H9 (cell line): ENCODE results near the gene PRDX3. TPM values are rescaled to one million over a fixed set of nuclear protein-coding genes. Genes with fewer than 3 reads are reported as not detected.

Experiments used
- DNase-seq: peaks from one replicate; pipeline ENCODE4 v3.0.0-alpha.2; 2017
- H2AFZ ChIP-seq: one replicate; pipeline ENCODE4 v1.6.1; 2013; ENCODE audit warnings: mild to moderate bottlenecking, low read length, control low read depth, moderate library complexity
- H2AK5ac ChIP-seq: 2 replicates; pipeline ENCODE4 v1.6.1; 2013; ENCODE audit warnings: low read length, control low read depth, mixed read lengths; ENCODE audit not compliant: insufficient read length
- H2BK120ac ChIP-seq: one replicate; pipeline ENCODE4 v1.6.1; 2013; ENCODE audit warnings: low read depth, mild to moderate bottlenecking, low read length, control low read depth, inconsistent platforms; ENCODE audit not compliant: poor library complexity, severe bottlenecking
- H2BK12ac ChIP-seq: 2 replicates; pipeline ENCODE4 v1.6.1; 2013; ENCODE audit warnings: low read length, control low read depth, mixed read lengths, low read depth; ENCODE audit not compliant: insufficient read length
- H2BK15ac ChIP-seq: 2 replicates; pipeline ENCODE4 v1.6.1; 2013; ENCODE audit warnings: low read depth, low read length, control low read depth
- H2BK20ac ChIP-seq: one replicate; pipeline ENCODE4 v1.6.1; 2013; ENCODE audit warnings: low read depth, mild to moderate bottlenecking, low read length, control low read depth, inconsistent platforms; ENCODE audit not compliant: poor library complexity, severe bottlenecking
- H2BK5ac ChIP-seq: 2 replicates; pipeline ENCODE4 v1.6.1; 2013; ENCODE audit warnings: low read length, control low read depth, mixed read lengths; ENCODE audit not compliant: insufficient read length
- H3K14ac ChIP-seq: 2 replicates; pipeline ENCODE4 v1.6.1; 2013; ENCODE audit warnings: low read length, control low read depth; ENCODE audit not compliant: insufficient read depth
- H3K18ac ChIP-seq: 2 replicates; pipeline ENCODE4 v1.6.1; 2013; ENCODE audit warnings: low read depth, mild to moderate bottlenecking, mixed read lengths, low read length, control low read depth; ENCODE audit not compliant: insufficient read length
- H3K23ac ChIP-seq: 2 replicates; pipeline ENCODE4 v1.6.1; 2013; ENCODE audit warnings: low read length, control low read depth, mixed read lengths, low read depth; ENCODE audit not compliant: insufficient read length
- H3K23me2 ChIP-seq: 2 replicates; pipeline ENCODE4 v1.6.1; 2013; ENCODE audit warnings: low read depth, mild to moderate bottlenecking, mixed read lengths, low read length, control low read depth; ENCODE audit not compliant: insufficient read length, poor library complexity, severe bottlenecking
- H3K27ac ChIP-seq: 2 replicates; pipeline ENCODE4 v1.5.1; 2013; ENCODE audit warnings: low read length, control low read depth, mixed read lengths, low read depth; ENCODE audit not compliant: insufficient read length
- H3K27me3 ChIP-seq: 2 replicates; pipeline ENCODE4 v1.6.1; 2013; ENCODE audit warnings: low read length, control low read depth, inconsistent platforms; ENCODE audit not compliant: insufficient read depth
- H3K4ac ChIP-seq: 2 replicates; pipeline ENCODE4 v1.6.1; 2013; ENCODE audit warnings: low read depth, mild to moderate bottlenecking, control low read depth, inconsistent platforms, low read length, moderate library complexity
- H3K4me1 ChIP-seq: 2 replicates; pipeline ENCODE4 v1.6.1; 2013; ENCODE audit warnings: low read length, control low read depth, inconsistent platforms; ENCODE audit not compliant: insufficient read depth
- H3K4me2 ChIP-seq: 2 replicates; pipeline ENCODE4 v1.6.1; 2013; ENCODE audit warnings: low read length, control low read depth, mixed read lengths; ENCODE audit not compliant: insufficient read length, insufficient read depth
- H3K56ac ChIP-seq: 2 replicates; pipeline ENCODE4 v1.6.1; 2013; ENCODE audit warnings: low read depth, mild to moderate bottlenecking, mixed read lengths, low read length, control low read depth; ENCODE audit not compliant: insufficient read length
- H3K79me1 ChIP-seq: 2 replicates; pipeline ENCODE4 v1.6.1; 2013; ENCODE audit warnings: low read depth, mild to moderate bottlenecking, moderate library complexity, low read length, control low read depth, inconsistent platforms; ENCODE audit not compliant: insufficient read depth, poor library complexity, severe bottlenecking
- H3K79me2 ChIP-seq: 2 replicates; pipeline ENCODE4 v1.6.1; 2013; ENCODE audit warnings: low read length, control low read depth, inconsistent platforms; ENCODE audit not compliant: insufficient read depth
- H3K9ac ChIP-seq: 2 replicates; pipeline ENCODE4 v1.6.1; 2013; ENCODE audit warnings: low read length, control low read depth, mixed read lengths; ENCODE audit not compliant: insufficient read length; ENCODE audit errors: extremely low read depth
- H3K9me3 ChIP-seq: one replicate; pipeline ENCODE4 v1.6.1; 2013; ENCODE audit warnings: low read depth, low read length, inconsistent platforms; ENCODE audit not compliant: control insufficient read depth
- H3T11ph ChIP-seq: one replicate; pipeline ENCODE4 v1.6.1; 2013; ENCODE audit warnings: mild to moderate bottlenecking, low read length, control low read depth, inconsistent platforms
- H4K20me1 ChIP-seq: one replicate; pipeline ENCODE4 v1.6.1; 2013; ENCODE audit not compliant: control insufficient read depth, insufficient read length, insufficient read depth
- H4K5ac ChIP-seq: 2 replicates; pipeline ENCODE4 v1.6.1; 2013; ENCODE audit warnings: low read depth, mild to moderate bottlenecking, mixed read lengths, low read length, control low read depth; ENCODE audit not compliant: insufficient read length
- H4K8ac ChIP-seq: replicated peaks from 2 replicates; pipeline ENCODE4 v1.6.1; 2013; ENCODE audit warnings: low read length, control low read depth, mixed read lengths, low read depth; ENCODE audit not compliant: insufficient read length
- H4K91ac ChIP-seq: 2 replicates; pipeline ENCODE4 v1.6.1; 2013; ENCODE audit warnings: low read depth, mild to moderate bottlenecking, moderate library complexity, mixed read lengths, low read length, control low read depth; ENCODE audit not compliant: insufficient read length
- H3K27ac Mint-ChIP-seq, 3 experiments: 2 replicates in 2 of 3; 3 replicates in 1 of 3; pipeline ENCODE4 v1.8.0; 2020 to 2021; ENCODE audit warnings: mixed read lengths in 3 of 3, mild to moderate bottlenecking in 1 of 3, moderate library complexity in 1 of 3
- H3K27me3 Mint-ChIP-seq: 2 replicates; pipeline ENCODE4 v1.8.0; 2021; ENCODE audit warnings: low read depth, mild to moderate bottlenecking, moderate library complexity, mixed read lengths
- H3K36me3 Mint-ChIP-seq, 3 experiments: 2 replicates in 2 of 3; 3 replicates in 1 of 3; pipeline ENCODE4 v1.8.0; 2020 to 2021; ENCODE audit warnings: low read depth in 3 of 3, mixed read lengths in 3 of 3; ENCODE audit not compliant: insufficient read depth in 1 of 3
- H3K4me1 Mint-ChIP-seq, 2 experiments: 2 replicates each; pipeline ENCODE4 v1.8.0; 2020; ENCODE audit warnings: mixed read lengths in 2 of 2
- H3K4me3 Mint-ChIP-seq, 2 experiments: 2 replicates in 1 of 2; 3 replicates in 1 of 2; pipeline ENCODE4 v1.8.0; 2020 to 2021; ENCODE audit warnings: mild to moderate bottlenecking in 2 of 2, mixed read lengths in 2 of 2, moderate library complexity in 1 of 2
- H3K9me3 Mint-ChIP-seq, 2 experiments: 2 replicates in 1 of 2; 3 replicates in 1 of 2; pipeline ENCODE4 v1.8.0; 2020; ENCODE audit warnings: mild to moderate bottlenecking in 2 of 2, mixed read lengths in 2 of 2, moderate library complexity in 1 of 2
- WGBS: extraction: QIAGEN DNeasy Blood & Tissue Kit; methylation state at CpG from one replicate; pipeline ENCODE4 v1.1.7; 2013; ENCODE audit warnings: missing lambda C conversion rate, low lambda C conversion rate, mixed read lengths; ENCODE audit not compliant: insufficient read length; ENCODE audit errors: extremely low coverage; 5-methylcytosine and 5-hydroxymethylcytosine counted together
- total RNA-seq: library from RNA; stranded (reverse); gene quantifications from 2 replicates; pipeline ENCODE4 v1.2.1, GENCODE V29; 2021
- TF ChIP-seq, protein P1 (sequence below): fragments of 200-600 bp; sonication (generic); conservative IDR thresholded peaks from 3 replicates; pipeline ENCODE4 v1.8.0; 2021; ENCODE audit warnings: antibody characterized with exemption, mild to moderate bottlenecking

The PRDX3 gene
- total RNA-seq, 1 experiment from 2014 or later, result 181 TPM

DNA sequence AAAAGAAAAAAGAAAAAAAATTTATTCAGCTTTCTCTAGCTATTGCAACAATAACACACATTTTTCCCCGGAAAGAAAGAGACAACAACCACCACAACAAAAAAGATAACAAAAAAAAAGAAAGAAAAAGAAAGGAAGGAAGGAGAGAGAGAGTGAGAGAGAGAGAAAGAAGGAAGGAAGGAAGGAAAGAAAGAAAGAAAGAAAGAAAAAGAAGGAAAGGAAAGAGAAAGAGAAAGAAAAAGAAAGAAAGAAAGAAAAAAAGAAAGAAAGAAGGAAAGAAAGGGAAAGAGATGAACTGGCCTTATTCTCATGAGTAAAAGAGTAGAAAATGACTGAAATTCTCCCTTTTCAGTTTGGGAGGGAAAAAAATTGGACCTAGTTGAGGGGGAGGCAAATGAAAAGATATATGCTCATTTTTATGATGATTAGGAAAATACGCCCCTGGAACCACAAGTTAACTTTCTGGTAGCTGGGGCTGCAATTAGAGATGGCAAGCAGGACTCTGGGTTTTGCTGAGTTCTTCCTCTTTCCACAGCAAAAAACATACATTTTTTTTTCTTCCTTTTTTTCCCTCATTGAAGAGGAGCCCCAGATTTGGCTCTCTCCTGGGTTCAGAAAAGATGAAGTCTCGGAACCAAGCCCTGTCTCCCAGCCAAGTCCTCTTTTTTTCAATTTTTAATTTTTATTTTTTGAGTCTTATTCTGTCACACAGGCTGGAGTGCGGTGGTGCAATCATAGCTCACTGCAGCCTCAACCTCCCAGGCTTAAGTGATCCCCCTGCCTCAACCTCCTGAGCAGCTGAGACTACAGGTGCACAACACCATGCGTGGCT lies 12.6 kb upstream of the PRDX3 start:
- peaks cover 14% of the 10 kb centered on the region for H3K27me3 Mint-ChIP-seq
- Histone ChIP-seq H3T11ph (no peak overlapping the region), H3K9ac (no peak overlapping the region), H3K27ac (no peak overlapping the region), H2AFZ (no peak overlapping the region), H3K27me3 (no peaks in the 10 kb centered on the region; the same call in 1 of the 2 replicates), H3K79me1 (no peaks in the 10 kb centered on the region), H2BK15ac (no peak overlapping the region), H2BK20ac (no peak overlapping the region), H2BK5ac (no peak overlapping the region), H3K79me2 (no peaks in the 10 kb centered on the region), H3K4me2 (no peak overlapping the region), H2BK12ac (no peak overlapping the region), H3K14ac (no peak overlapping the region), H2AK5ac (no peak overlapping the region), H3K56ac (no peak overlapping the region), H4K5ac (no peak overlapping the region), H4K20me1 (no peaks in the 10 kb centered on the region), H3K23me2 (no peaks in the 10 kb centered on the region), H4K91ac (no peak overlapping the region), H3K4ac (no peak overlapping the region), H3K4me1 (no peaks in the 10 kb centered on the region), H3K9me3 (no peaks in the 10 kb centered on the region), H3K18ac (no peak overlapping the region), H3K23ac (no peak overlapping the region), H2BK120ac (no peak overlapping the region), H4K8ac (no peak overlapping the region)
- no peak overlapping the region for H3K27ac Mint-ChIP-seq
- no peak overlapping the region for H3K4me3 Mint-ChIP-seq
- no CpG with 5 or more reads among the region's 5 CpGs for WGBS
- TF ChIP-seq, protein P1, sequence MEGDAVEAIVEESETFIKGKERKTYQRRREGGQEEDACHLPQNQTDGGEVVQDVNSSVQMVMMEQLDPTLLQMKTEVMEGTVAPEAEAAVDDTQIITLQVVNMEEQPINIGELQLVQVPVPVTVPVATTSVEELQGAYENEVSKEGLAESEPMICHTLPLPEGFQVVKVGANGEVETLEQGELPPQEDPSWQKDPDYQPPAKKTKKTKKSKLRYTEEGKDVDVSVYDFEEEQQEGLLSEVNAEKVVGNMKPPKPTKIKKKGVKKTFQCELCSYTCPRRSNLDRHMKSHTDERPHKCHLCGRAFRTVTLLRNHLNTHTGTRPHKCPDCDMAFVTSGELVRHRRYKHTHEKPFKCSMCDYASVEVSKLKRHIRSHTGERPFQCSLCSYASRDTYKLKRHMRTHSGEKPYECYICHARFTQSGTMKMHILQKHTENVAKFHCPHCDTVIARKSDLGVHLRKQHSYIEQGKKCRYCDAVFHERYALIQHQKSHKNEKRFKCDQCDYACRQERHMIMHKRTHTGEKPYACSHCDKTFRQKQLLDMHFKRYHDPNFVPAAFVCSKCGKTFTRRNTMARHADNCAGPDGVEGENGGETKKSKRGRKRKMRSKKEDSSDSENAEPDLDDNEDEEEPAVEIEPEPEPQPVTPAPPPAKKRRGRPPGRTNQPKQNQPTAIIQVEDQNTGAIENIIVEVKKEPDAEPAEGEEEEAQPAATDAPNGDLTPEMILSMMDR, result no peak
- no peaks in the 10 kb centered on the region for H3K36me3 Mint-ChIP-seq
- DNase-seq, result no peak
- peaks cover 2 to 7% of the 10 kb centered on the region in 2 experiments; a peak in 2 of 4 replicates for H3K4me1 Mint-ChIP-seq
- H3K9me3 Mint-ChIP-seq, result no peaks in the 10 kb centered on the region
